Putamen (tissue), 1 donor: ENCODE measurements around the gene MRM1.
"Not testable (repeated sequence)": the region's sequence is repeated elsewhere in the genome, so short reads cannot be mapped to it uniquely, and the experiment has no call there.

Experiments used
- DNase-seq: peaks from one replicate; pipeline ENCODE4 v3.0.0-alpha.2; 2016; ENCODE audit warnings: low spot score

The MRM1 gene

GRCh38 chr17:36600936-36601302 lies 464 bp upstream of the MRM1 start:
- DNase-seq, result no peak

- DNase-seq, result no peak
Observed at GRCh38 chr17:36602030-36602748, 806 bp downstream of the MRM1 start.

- DNase-seq, result peak; percentile 38
Observed at GRCh38 chr17:36602924-36603384, 1.6 kb downstream of the MRM1 start.

- not testable (repeated sequence) for DNase-seq
Observed at GRCh38 chr17:36605028-36605427, 3.6 kb downstream of the MRM1 start.

DNA sequence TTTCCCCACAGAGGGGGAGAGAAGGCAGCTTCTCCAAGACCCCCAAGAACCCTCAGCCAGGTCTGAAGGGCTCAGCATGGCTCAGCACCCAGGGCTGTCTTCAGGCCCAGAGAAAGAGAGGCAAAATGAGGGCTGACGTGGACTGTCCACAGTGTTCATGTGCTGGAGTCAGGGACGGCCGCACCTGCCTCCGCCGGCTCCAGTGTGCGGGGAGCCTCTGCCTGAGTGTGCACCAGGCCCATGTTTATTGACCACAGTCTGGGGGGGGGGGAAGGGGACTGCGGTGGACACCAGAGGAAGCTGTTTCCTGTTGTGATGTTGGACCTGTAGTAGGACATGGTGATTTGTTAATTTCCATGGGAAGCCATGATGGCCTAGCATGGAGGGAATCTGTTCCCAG lies 6.9 kb downstream of the MRM1 start:
- no peak for DNase-seq

- no peak for DNase-seq
Observed at GRCh38 chr17:36608794-36609497, 7.6 kb downstream of the MRM1 start.

DNA sequence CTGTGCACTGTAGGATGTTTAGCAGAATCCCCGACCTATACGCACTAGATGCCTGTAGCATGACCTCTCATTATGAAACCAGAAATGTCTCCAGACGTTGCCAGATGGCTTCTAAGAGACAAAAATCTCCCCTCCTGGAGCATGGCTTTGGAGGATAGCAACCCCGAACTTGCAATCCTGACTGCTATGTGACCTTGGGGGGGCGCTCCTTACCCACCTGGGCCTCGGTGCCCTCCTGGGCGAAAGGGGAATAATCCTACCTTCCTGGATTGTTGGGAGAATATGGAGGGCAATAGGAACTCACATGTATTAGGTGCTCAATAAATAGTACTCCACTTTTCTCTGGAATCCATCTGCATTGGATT lies 8.1 kb downstream of the MRM1 start:
- no peak for DNase-seq

DNA sequence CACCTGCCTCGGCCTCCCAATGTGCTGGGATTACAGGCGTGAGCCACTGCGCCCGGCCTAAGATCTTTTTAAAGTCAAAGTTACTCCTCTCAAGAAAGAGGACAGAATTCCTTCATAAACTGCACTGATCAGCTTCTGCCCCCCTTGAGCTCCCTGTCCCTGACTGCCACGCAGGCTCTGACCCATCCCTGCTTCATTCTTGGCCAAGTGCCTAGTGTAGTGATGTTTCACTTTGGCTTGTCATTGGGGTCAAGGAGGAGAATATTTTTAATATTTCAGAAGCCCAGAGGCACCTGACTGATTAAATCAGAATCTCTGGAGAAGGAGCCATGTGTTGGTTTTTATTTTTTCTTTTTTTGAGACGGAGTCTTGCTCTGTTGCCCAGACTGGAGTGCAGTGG lies 9.1 kb downstream of the MRM1 start:
- no peak for DNase-seq

- no peak for DNase-seq
Observed at GRCh38 chr17:36611345-36612072, 10.1 kb downstream of the MRM1 start.

DNA sequence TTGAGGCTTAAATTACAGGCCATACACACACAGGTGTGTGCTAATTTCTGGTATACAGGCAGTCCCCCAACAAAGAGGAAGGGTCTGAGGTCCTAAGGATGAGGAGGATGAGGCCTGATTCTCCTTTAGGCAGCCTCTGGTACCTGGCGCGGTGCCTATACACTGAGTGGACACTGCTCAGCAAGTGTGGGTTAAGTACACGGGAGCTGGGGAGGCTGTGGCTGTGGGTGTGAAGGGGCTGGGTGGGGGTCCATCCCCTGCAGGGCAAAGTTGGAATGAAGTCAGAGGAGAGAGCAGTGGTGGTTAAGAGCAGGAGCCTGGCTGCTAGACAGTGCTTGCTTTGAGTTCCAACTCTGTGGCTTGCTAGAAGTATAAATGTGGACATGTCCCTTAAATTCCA lies 10.9 kb downstream of the MRM1 start:
- no peak for DNase-seq

GRCh38 chr17:36613155-36613554 lies 11.8 kb downstream of the MRM1 start:
- DNase-seq, result no peak

DNA sequence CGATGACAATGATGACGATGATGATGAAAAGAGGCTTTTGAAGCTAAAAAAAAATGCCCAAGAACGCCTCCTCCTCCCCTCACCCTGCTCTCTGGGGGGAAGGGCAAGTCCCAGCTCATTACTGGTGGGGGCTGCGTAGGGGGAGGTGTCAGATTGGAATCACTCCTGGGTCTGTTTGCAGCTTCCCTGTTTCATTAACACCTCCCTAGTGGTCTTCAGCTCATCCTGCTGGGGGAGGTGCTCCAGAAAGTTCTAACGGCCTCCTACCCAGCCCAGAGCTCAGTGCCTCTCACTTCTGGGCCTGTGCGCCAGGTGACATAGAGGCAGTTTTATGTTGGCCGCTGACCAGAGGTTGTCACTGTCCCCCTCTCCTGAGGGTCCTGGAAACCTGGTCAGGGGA lies 12.7 kb downstream of the MRM1 start:
- no peak for DNase-seq

GRCh38 chr17:36614933-36615332 lies 13.6 kb downstream of the MRM1 start:
- DNase-seq, result no peak

DNA sequence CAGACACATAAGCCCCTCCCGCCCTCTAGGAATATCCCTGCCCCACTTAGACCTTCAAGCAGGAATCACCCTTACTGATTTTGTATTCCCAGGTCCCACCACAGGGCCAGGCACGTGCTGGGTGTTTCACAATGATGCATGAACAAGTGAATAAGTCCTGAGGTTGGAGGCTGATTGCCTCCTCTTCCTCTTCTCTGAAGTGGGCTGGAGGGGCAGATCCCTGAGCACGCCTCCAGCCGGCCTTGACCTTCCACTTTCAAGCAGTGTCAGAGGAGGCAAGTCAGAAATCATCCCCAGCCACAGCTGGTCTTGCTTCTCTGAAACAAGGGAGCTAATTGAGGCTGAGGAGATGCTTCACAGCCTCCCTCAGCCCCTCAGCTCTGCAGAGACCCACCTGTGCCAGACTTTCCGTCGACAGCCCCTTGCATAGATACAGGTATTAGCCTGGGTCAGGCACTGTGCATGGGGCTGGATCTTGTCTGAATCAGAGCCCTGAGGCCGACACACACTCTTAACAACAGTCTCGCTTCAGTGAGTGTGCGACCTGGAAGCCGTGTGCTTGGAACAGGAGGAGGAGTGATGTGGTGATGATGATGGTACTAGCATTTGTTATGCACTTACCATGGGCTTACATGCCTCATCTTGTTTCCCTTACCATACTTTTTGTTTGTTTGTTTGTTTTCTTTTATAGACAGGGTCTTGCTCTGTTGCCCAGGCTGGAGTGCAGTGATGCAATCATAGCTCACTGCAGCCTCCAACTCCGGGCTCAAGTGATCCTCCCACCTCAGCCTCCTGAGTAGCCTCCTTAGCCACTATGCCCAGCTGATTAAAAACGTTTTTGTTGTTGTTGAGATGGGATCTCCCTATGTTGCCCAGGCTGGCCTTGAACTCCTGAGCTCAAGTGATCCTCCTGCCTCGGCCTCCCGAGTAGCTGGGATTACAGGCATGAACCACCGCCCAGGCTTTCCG lies 15.0 kb downstream of the MRM1 start:
- DNase-seq, result no peak

- no peak for DNase-seq
Observed at GRCh38 chr17:36617773-36618172, 16.4 kb downstream of the MRM1 start.

- DNase-seq, result no peak
Observed at GRCh38 chr17:36623281-36623680, 21.9 kb downstream of the MRM1 start.

DNA sequence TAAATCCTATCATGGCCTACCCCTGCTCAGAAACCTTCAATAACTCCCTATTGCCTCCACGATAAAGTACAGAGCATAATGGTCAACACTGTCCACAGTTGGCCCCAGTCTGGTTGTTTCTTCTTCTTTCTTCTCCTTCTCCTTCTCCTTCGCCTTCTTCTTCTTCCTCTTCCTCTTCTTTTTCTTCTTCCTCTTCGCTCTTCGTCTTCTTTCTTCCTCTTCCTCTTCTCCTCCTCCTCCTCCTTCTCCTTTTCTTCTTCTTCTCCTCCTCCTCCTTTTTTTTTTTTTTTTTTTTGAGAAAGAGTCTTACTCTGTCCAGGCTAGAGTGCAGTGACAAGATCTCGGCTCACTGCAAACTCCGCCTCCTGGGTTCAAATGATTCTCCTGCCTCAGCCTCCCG lies 23.8 kb downstream of the MRM1 start:
- no peak for DNase-seq

- DNase-seq, result no peak
Observed at GRCh38 chr17:36627101-36627500, 25.7 kb downstream of the MRM1 start.

DNA sequence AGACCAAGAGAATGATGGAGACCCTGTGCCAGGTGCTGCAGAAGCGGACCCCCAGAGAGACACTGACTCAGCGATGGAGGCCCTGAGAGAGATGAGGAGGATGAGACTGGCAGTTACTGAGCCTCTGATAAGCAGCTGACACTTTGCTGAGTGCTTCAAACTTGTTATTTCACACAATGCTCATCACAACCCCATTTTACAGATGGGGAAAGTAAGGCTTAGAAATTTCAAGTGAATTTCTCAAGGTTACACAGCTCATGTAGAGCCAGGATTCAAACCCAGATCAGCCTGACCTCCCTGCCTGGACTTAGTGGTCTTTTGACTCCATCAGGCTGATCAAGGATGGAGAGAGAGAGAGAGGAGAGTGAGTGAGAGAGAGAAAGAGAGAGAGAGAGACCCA lies 27.2 kb downstream of the MRM1 start:
- no peak for DNase-seq

DNA sequence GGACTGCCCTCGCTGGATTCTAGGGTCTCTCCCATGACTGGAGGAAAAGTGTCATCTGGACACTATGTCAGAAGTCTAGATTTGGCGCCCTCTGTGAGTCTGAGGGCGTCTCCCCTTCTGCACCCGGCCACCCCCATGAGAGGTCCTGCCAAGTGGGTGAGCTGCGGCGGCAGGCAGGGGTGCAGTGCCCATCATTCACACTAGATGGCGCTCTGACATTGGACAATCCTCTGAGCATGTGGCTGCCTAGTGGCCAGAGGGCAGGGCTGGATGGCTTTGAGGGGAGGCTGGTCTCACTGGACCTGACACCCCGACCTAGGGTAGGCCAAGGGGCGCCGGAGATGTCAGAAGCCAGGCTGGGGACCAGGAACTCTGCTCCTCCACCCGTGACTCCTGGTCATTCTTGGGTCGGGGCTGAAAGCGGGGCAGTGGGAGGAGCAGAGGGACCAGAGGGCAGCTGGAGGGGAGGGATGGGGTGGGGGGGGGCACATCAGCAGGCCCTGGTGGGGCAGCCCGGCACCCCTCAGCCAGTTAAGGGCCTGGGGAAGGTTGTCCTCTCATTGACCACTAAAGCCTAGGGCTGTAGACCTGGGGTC lies 28.0 kb downstream of the MRM1 start:
- peak; percentile 55 for DNase-seq

DNA sequence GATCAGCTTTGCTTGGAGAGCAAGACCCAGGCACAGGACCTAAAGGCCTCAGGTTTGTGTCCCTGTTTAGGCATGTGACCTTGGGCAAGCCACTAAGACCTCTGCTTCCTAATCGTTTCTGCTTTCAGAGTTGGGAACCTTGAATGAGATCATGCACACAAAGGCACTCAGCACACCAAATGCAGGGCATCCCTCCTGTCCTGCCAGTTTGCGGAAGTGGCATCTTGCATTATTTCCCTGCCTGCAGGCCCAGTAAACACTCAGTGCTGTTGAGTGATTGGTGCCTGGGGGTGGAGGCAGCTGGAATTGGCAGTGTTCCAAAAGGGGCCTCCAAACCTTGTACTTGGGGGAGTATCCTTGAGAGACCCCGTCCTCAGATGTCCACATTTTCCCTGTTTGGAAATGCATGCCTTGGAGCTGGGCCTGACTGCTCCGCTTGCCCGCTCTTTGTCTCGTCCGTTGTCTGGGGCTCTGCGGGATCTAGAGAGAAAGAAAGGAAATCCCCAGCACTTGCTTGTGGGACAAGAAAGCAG lies 28.7 kb downstream of the MRM1 start:
- DNase-seq, result no peak
